ENCODE data around the gene DGKQ.

GRCh38 chr4:1013225-1014073, 40.1 kb upstream of the DGKQ start:
- TF ChIP-seq CTCF (IDR thresholded peaks at IDR 0.05; ENCODE audit: extremely low read depth in 1 of 2, insufficient read depth in 1 of 2, low read depth in 1 of 2, low read length in 2 of 2) (no peak), POLR2AphosphoS5 (IDR thresholded peaks at IDR 0.05; ENCODE audit: insufficient read depth, low read depth, low read length) (no peak), MYC (IDR thresholded peaks at IDR 0.05; ENCODE audit: low read depth, low read length) (no peak), POLR2A (IDR thresholded peaks at IDR 0.05; ENCODE audit: low read depth, low read length) (no peak)

Measured in endothelial cell of umbilical vein (primary cell).